ENCODE results near the gene GRIA4.

GRIA4 gene

GRCh38 chr11:105899772-105900171, 289.9 kb downstream of the GRIA4 start:
- Histone ChIP-seq H3K9me3 (no peaks in the 10 kb centered on the region), H3K27me3 (no peaks in the 10 kb centered on the region), H3K4me1 (ENCODE audit: control insufficient read depth in 1 of 2, insufficient read depth in 1 of 2, low read depth in 1 of 2, low read length in 1 of 2) (no peaks in the 10 kb centered on the region), H3K36me3 (no peaks in the 10 kb centered on the region), H3K4me3 (ENCODE audit: low read depth in 1 of 2, low read length in 1 of 2) (no peak overlapping the region), H3K27ac (no peak overlapping the region)
- no peak for TF ChIP-seq CTCF (IDR thresholded peaks at IDR 0.05)

GRCh38 chr11:105900515-105901035, 290.7 kb downstream of the GRIA4 start:
- Histone ChIP-seq H3K27me3 (no peaks in the 10 kb centered on the region), H3K4me3 (ENCODE audit: low read depth in 1 of 2, low read length in 1 of 2) (no peak overlapping the region), H3K27ac (no peak overlapping the region), H3K4me1 (ENCODE audit: control insufficient read depth in 1 of 2, insufficient read depth in 1 of 2, low read depth in 1 of 2, low read length in 1 of 2) (no peaks in the 10 kb centered on the region), H3K36me3 (no peaks in the 10 kb centered on the region), H3K9me3 (no peaks in the 10 kb centered on the region)
- no peak for TF ChIP-seq CTCF (IDR thresholded peaks at IDR 0.05)

GRCh38 chr11:105903113-105903512, 293.2 kb downstream of the GRIA4 start:
- no peak overlapping the region for H3K4me3 ChIP-seq (ENCODE audit: low read depth in 1 of 2, low read length in 1 of 2)
- TF ChIP-seq CTCF (IDR thresholded peaks at IDR 0.05), result no peak
- no peaks in the 10 kb centered on the region for H3K4me1 ChIP-seq (ENCODE audit: control insufficient read depth in 1 of 2, insufficient read depth in 1 of 2, low read depth in 1 of 2, low read length in 1 of 2)
- no peak overlapping the region for H3K27ac ChIP-seq
- H3K27me3 ChIP-seq, result no peaks in the 10 kb centered on the region
- no peaks in the 10 kb centered on the region for H3K36me3 ChIP-seq
- no peaks in the 10 kb centered on the region for H3K9me3 ChIP-seq

GRCh38 chr11:105906517-105906916, 296.6 kb downstream of the GRIA4 start:
- Histone ChIP-seq H3K36me3 (no peaks in the 10 kb centered on the region), H3K27me3 (no peaks in the 10 kb centered on the region), H3K4me3 (ENCODE audit: low read depth in 1 of 2, low read length in 1 of 2) (no peak overlapping the region), H3K9me3 (no peaks in the 10 kb centered on the region), H3K27ac (no peak overlapping the region), H3K4me1 (ENCODE audit: control insufficient read depth in 1 of 2, insufficient read depth in 1 of 2, low read depth in 1 of 2, low read length in 1 of 2) (no peaks in the 10 kb centered on the region)
- no peak for TF ChIP-seq CTCF (IDR thresholded peaks at IDR 0.05)

GRCh38 chr11:105907319-105907718, 297.4 kb downstream of the GRIA4 start:
- Histone ChIP-seq H3K9me3 (no peaks in the 10 kb centered on the region), H3K4me1 (ENCODE audit: control insufficient read depth in 1 of 2, insufficient read depth in 1 of 2, low read depth in 1 of 2, low read length in 1 of 2) (no peaks in the 10 kb centered on the region), H3K4me3 (ENCODE audit: low read depth in 1 of 2, low read length in 1 of 2) (no peak overlapping the region), H3K27me3 (no peaks in the 10 kb centered on the region), H3K36me3 (no peaks in the 10 kb centered on the region), H3K27ac (no peak overlapping the region)
- no peak for TF ChIP-seq CTCF (IDR thresholded peaks at IDR 0.05)

All from neutrophil (primary cell).